Heart left ventricle (tissue), 16 donors: ENCODE results near the gene TRIM54. TPM values are rescaled to one million over a fixed set of nuclear protein-coding genes. Genes with fewer than 3 reads are reported as not detected.

Experiments used
- ATAC-seq, 4 donors: fragments of 200-7000 bp; cut with Tn5 transposase; one replicate each; pipeline ENCODE4 v1.9.1; 2020 to 2022; ENCODE audit warnings: moderate library complexity in 4 of 4, mild to moderate bottlenecking in 3 of 4, moderate number of reproducible peaks in 1 of 4
- DNase-seq, 5 donors: peaks; one replicate each; pipeline ENCODE4 v3.0.0-alpha.2; 2020
- H3K27ac ChIP-seq, 12 donors: fragments of 200-600 bp; sonication (generic) in 4 of 12; one replicate each; pipeline versions ENCODE4 v1.5.0 to v1.8.0; 2016 to 2022; ENCODE audit warnings: mild to moderate bottlenecking in 2 of 12
- H3K27me3 ChIP-seq, 9 donors: fragments of 200-600 bp; sonication (generic) in 2 of 9; one replicate each; pipeline versions ENCODE4 v1.5.1 to v1.8.0; 2016 to 2022; ENCODE audit warnings: mild to moderate bottlenecking in 3 of 9
- H3K36me3 ChIP-seq, 9 donors: fragments of 200-600 bp; sonication (generic) in 2 of 9; one replicate each; pipeline versions ENCODE4 v1.5.0 to v1.8.0; 2018 to 2022; ENCODE audit warnings: mild to moderate bottlenecking in 2 of 9
- H3K4me1 ChIP-seq, 12 donors: fragments of 200-600 bp; sonication (generic) in 4 of 12; one replicate each; pipeline versions ENCODE4 v1.5.0 to v1.8.0; 2016 to 2022; ENCODE audit warnings: mild to moderate bottlenecking in 3 of 12
- H3K4me3 ChIP-seq, 12 donors: fragments of 200-600 bp; sonication (generic) in 4 of 12; one replicate each; pipeline versions ENCODE4 v1.5.0 to v1.8.0; 2017 to 2022; ENCODE audit warnings: mild to moderate bottlenecking in 9 of 12, moderate library complexity in 4 of 12
- H3K9me3 ChIP-seq, 12 donors: fragments of 200-600 bp; sonication (generic) in 4 of 12; one replicate each; pipeline versions ENCODE4 v1.5.0 to v1.8.0; 2016 to 2022; ENCODE audit warnings: mild to moderate bottlenecking in 1 of 12
- CTCF ChIP-seq, 12 donors: fragments of 200-600 bp; sonication (generic) in 4 of 12; IDR thresholded peaks; one replicate each; pipeline versions ENCODE4 v1.5.0 to v1.8.0; 2018 to 2022; ENCODE audit warnings: antibody characterized with exemption in 12 of 12, mild to moderate bottlenecking in 5 of 12
- POLR2A ChIP-seq, 2 donors: fragments of 450-650 bp; IDR thresholded peaks; one replicate each; pipeline ENCODE4 v1.6.1; 2017; ENCODE audit warnings: antibody characterized with exemption in 2 of 2, mild to moderate bottlenecking in 2 of 2, moderate library complexity in 2 of 2
- WGBS, 4 donors: extraction: QIAGEN DNeasy Blood & Tissue Kit in 2 of 4; methylation state at CpG; one replicate each; pipeline versions ENCODE4 v1.1.5 to v1.1.7; 2013 to 2018; 5-methylcytosine and 5-hydroxymethylcytosine counted together
- intact Hi-C, 10 donors: fragments of 100-400 bp; cut with DNase I; formaldehyde crosslinking; loops; one replicate each; pipeline versions ENCODE4 v1.11.1 to v1.14.2; 2022
- long read RNA-seq, 3 donors: library from polyadenylated mRNA; unstranded; transcript quantifications; one replicate each; pipeline ENCODE4 v2.0.0, GENCODE V29; 2020 to 2021
- polyA plus RNA-seq, 2 donors: library from polyadenylated mRNA; stranded (reverse); fragments of 200-250 nt; gene quantifications; one replicate each; pipeline ENCODE4 v1.2.3, GENCODE V29; 2013
- total RNA-seq, 9 donors: library from RNA; depleted of rRNA in 2 of 9; stranded (reverse); fragments of >200 nt in 2 of 9; fragmentation: NEBNext Ultra II Directional in 3 of 9; extraction: Animal tissue kit (Norgen Biotek cat#: 25700) in 3 of 9; gene quantifications; one replicate each; pipeline versions ENCODE4 v1.1.0 to v1.2.4, GENCODE V29; 2016 to 2023
- donor health status: ischemic (EF 13 %, LVEDD 7.1; RV severe dilation, severe dysfunction).
- donor health status: healthy with polysubstance abuse.
- donor health status: DM: no; HTN: yes; CAD: no.
- donor health status: DM: no; HTN: no; CAD: no.
- donor health status: ischemic (EF 25% LVEDD 6.9; RV normal size, moderate dysfunction).
- donor health status: ischemic (EF 25% LVEDD 5.7; RV mildly dilated, moderate dysfunction).
- donor health status: healthy.
- donor health status: DM: yes; HTN: yes; CAD: no.
- donor health status: ischemic (EF 35%, LVEDD 5.7; RV mildly dilated, moderate dysfunction).
- donor health status: nonischemic (EF 11% LVEDD 7.7; RV severe dilation, severe dysfunction).
- donor health status: DM: yes; HTN: yes; CAD: no.
- donor health status: PGD.
- donor health status: ischemic (EF 29% LVEDD 5.4; RV normal size, mild dysfunction).
- donor health status: nonischemic (EF 23%, LVEDD 6.1; RV moderate dilation, normal function).

The TRIM54 gene
- 100 to 1,000 TPM; 175 to 329 (median 241) TPM for total RNA-seq
- 100 to 1,000 TPM; 128 to 324 TPM for polyA plus RNA-seq
- long read RNA-seq, donor 1, transcript TRIM54-202 (9 exons, 1,967 nt), result major isoform, 112 of 209 reads
- long read RNA-seq, donor 1, transcript TRIM54-201 (10 exons, 2,027 nt), result minor isoform, 9 of 209 reads
- long read RNA-seq, donor 1, partial matches to known transcripts, result 46 of 209 reads
- long read RNA-seq, donor 1, other reads (novel, unspliced or antisense), result 42 of 209 reads
- long read RNA-seq, donor 2, transcript TRIM54-202 (9 exons, 1,967 nt), result major isoform, 253 of 348 reads
- long read RNA-seq, donor 2, transcript TRIM54-201 (10 exons, 2,027 nt), result minor isoform, 9 of 348 reads
- long read RNA-seq, donor 2, partial matches to known transcripts, result 46 of 348 reads
- long read RNA-seq, donor 2, other reads (novel, unspliced or antisense), result 40 of 348 reads
- long read RNA-seq, donor 3, transcript TRIM54-202 (9 exons, 1,967 nt), result major isoform, 108 of 176 reads
- long read RNA-seq, donor 3, partial matches to known transcripts, result 42 of 176 reads
- long read RNA-seq, donor 3, other reads (novel, unspliced or antisense), result 26 of 176 reads

- H3K4me3 ChIP-seq, result peak within 1 kb of the TSS; percentile 32 to 68 (median 54)
- peak in 3 of 5 donors; percentile 53 to 77 (median 69) for DNase-seq
- ATAC-seq, result peak; percentile 83 to 90 (median 88)
- peaks cover 0 to 7% (median 0%) of the 10 kb centered on the region in 9 donors for H3K27me3 ChIP-seq
- no peaks in the 10 kb centered on the region for H3K9me3 ChIP-seq
- H3K4me1 ChIP-seq, result peaks cover 0 to 32% (median 10%) of the 10 kb centered on the region in 12 donors
- 23 to 36% (median 32%) methylated on average over 5 of the region's 5 CpGs for WGBS, 4 donors
- peak within 1 kb of the TSS; percentile 74 to 99 (median 90) for H3K27ac ChIP-seq
- TF ChIP-seq POLR2A (IDR thresholded peaks at IDR 0.05), result peak in 1 of 2 donors; percentile 56
- TF ChIP-seq CTCF (IDR thresholded peaks at IDR 0.05), result no peak
- H3K36me3 ChIP-seq, result no peaks in the 10 kb centered on the region
- intact Hi-C loops, result loop anchor here in 9 of 10 donors (2.0 to 10.0 kb wide), 11 partner anchors 17 to 321 kb away; partner anchors contain the start of gene SLC30A3 (in 1 of the 9)
Observed at GRCh38 chr2:27281855-27282559, at the start of gene TRIM54. TRIM54 (plus strand) TSS chr2:27282429; CDS start chr2:27282732, 303 bp downstream.

- H3K4me1 ChIP-seq, result no peaks in the 10 kb centered on the region
- no peak overlapping the region for H3K27ac ChIP-seq
- intact Hi-C loops, result no loop called here
- ATAC-seq, result peak in 1 of 4 donors; percentile 37
- peaks cover 0 to 100% (median 98%) of the 10 kb centered on the region in 9 donors for H3K36me3 ChIP-seq
- H3K4me3 ChIP-seq, result no peak overlapping the region
- DNase-seq, result no peak
- no peaks in the 10 kb centered on the region for H3K9me3 ChIP-seq
- H3K27me3 ChIP-seq, result no peaks in the 10 kb centered on the region
- TF ChIP-seq POLR2A (IDR thresholded peaks at IDR 0.05) (no peak), CTCF (IDR thresholded peaks at IDR 0.05) (no peak)
- 93 to 98% (median 94%) methylated on average over 8 to 14 of the region's 14 CpGs for WGBS, 4 donors
Observed at GRCh38 chr2:27233341-27233740, 48.9 kb upstream of the TRIM54 start.

- TF ChIP-seq CTCF (IDR thresholded peaks at IDR 0.05) (no peak), POLR2A (IDR thresholded peaks at IDR 0.05) (no peak)
- Histone ChIP-seq H3K4me1 (no peaks in the 10 kb centered on the region), H3K27ac (no peak overlapping the region), H3K4me3 (no peak overlapping the region), H3K36me3 (peaks cover 0 to 100% (median 99%) of the 10 kb centered on the region in 9 donors), H3K9me3 (no peaks in the 10 kb centered on the region), H3K27me3 (no peaks in the 10 kb centered on the region)
- DNase-seq, result no peak
- WGBS, 4 donors, result 96 to 99% (median 97%) methylated on average over 12 of the region's 12 CpGs
- no peak for ATAC-seq
- intact Hi-C loops, result no loop called here
Observed at GRCh38 chr2:27236136-27236535, 46.1 kb upstream of the TRIM54 start.

- ATAC-seq (no peak), DNase-seq (no peak)
- Histone ChIP-seq H3K4me1 (no peaks in the 10 kb centered on the region), H3K9me3 (no peaks in the 10 kb centered on the region), H3K27ac (no peak overlapping the region), H3K36me3 (peaks cover 0 to 100% (median 99%) of the 10 kb centered on the region in 9 donors), H3K4me3 (no peak overlapping the region), H3K27me3 (no peaks in the 10 kb centered on the region)
- intact Hi-C loops, result no loop called here
- WGBS, 4 donors, result 87 to 96% (median 89%) methylated on average over 3 of the region's 3 CpGs
- TF ChIP-seq CTCF (IDR thresholded peaks at IDR 0.05), result no peak
- no peak for TF ChIP-seq POLR2A (IDR thresholded peaks at IDR 0.05)
Observed at GRCh38 chr2:27236626-27237025, 45.6 kb upstream of the TRIM54 start.
